GM13976 (cell line): ENCODE measurements around the gene APLF.
"Not testable (repeated sequence)": the region's sequence is repeated elsewhere in the genome, so short reads cannot be mapped to it uniquely, and the experiment has no call there.

Experiments used
- DNase-seq: peaks from one replicate; pipeline ENCODE4 v3.0.0; 2012; ENCODE audit warnings: low spot score
- CTCF ChIP-seq: IDR thresholded peaks from 2 replicates; pipeline ENCODE4 v1.5.1; 2012; ENCODE audit warnings: borderline replicate concordance, mild to moderate bottlenecking; ENCODE audit not compliant: insufficient read depth; ENCODE audit errors: extremely low read depth, missing control alignments, control extremely low read depth
- in situ Hi-C: fragments of 300-500 bp; cut with MboI; formaldehyde crosslinking; loops from one replicate; pipeline ENCODE4 v1.12.0; 2022; ENCODE audit warnings: low sequenced_read_pairs, mixed read lengths, inconsistent platforms; ENCODE audit not compliant: unreplicated experiment

APLF gene

GRCh38 chr2:68544811-68545210, 77.4 kb downstream of the APLF start:
- TF ChIP-seq CTCF, result no peak
- DNase-seq, result no peak
- in situ Hi-C loops, result no loop called here

- TF ChIP-seq CTCF, result no peak
- no peak for DNase-seq
- in situ Hi-C loops, result no loop called here
Observed at GRCh38 chr2:68548396-68548795, 81.0 kb downstream of the APLF start.

GRCh38 chr2:68553098-68553497, 85.7 kb downstream of the APLF start:
- in situ Hi-C loops, result no loop called here
- DNase-seq, result no peak

GRCh38 chr2:68555425-68556206, 88.2 kb downstream of the APLF start:
- DNase-seq, in situ Hi-C loops: not testable (repeated sequence)

More at GRCh38 chr2:68553098-68553497, 85.7 kb downstream of the APLF start:
- TF ChIP-seq CTCF, result no peak

- in situ Hi-C loops, result no loop called here
- TF ChIP-seq CTCF, result no peak
- no peak for DNase-seq
Observed at GRCh38 chr2:68556381-68556780, 89.0 kb downstream of the APLF start.

GRCh38 chr2:68558576-68558975, 91.2 kb downstream of the APLF start:
- in situ Hi-C loops, result no loop called here
- DNase-seq, result no peak
- TF ChIP-seq CTCF, result no peak

- DNase-seq, result no peak
- no peak for TF ChIP-seq CTCF
- in situ Hi-C loops, result no loop called here
Observed at GRCh38 chr2:68559692-68560091, 92.3 kb downstream of the APLF start.
